Measurements from ENCODE around the gene NUP54.

DNA sequence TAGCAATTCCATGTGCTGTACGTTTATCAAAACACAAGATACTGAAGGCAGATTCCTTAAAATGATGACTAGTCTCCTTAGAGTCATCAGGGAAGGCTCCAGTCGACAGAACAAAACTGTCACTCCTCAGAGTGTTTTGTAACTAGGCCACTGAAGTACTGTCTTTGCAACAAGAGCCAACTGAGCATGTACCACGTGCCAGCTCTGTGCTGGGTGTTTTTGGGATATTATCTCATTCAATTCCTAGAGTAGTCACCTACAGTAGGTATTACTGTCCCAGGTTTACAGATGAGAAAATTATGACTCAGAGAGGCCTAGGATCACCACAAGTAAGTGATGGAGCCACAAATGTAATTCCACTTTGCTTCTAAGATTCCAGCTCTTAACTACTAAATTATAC is 18.3 kb upstream of the NUP54 start:
- TF ChIP-seq RAD21 (conservative IDR thresholded peaks at IDR 0.05 in 1 of 2, IDR thresholded peaks at IDR 0.05 in 1 of 2), result no peak
- no peak for TF ChIP-seq RARB (CRISPR knock-in tag; IDR thresholded peaks at IDR 0.05)
- TF ChIP-seq, protein P1, sequence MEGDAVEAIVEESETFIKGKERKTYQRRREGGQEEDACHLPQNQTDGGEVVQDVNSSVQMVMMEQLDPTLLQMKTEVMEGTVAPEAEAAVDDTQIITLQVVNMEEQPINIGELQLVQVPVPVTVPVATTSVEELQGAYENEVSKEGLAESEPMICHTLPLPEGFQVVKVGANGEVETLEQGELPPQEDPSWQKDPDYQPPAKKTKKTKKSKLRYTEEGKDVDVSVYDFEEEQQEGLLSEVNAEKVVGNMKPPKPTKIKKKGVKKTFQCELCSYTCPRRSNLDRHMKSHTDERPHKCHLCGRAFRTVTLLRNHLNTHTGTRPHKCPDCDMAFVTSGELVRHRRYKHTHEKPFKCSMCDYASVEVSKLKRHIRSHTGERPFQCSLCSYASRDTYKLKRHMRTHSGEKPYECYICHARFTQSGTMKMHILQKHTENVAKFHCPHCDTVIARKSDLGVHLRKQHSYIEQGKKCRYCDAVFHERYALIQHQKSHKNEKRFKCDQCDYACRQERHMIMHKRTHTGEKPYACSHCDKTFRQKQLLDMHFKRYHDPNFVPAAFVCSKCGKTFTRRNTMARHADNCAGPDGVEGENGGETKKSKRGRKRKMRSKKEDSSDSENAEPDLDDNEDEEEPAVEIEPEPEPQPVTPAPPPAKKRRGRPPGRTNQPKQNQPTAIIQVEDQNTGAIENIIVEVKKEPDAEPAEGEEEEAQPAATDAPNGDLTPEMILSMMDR (IDR thresholded peaks at IDR 0.05), result no peak
- TF ChIP-seq NR3C1 (IDR thresholded peaks at IDR 0.05), result no peak
- TF ChIP-seq, protein P2, sequence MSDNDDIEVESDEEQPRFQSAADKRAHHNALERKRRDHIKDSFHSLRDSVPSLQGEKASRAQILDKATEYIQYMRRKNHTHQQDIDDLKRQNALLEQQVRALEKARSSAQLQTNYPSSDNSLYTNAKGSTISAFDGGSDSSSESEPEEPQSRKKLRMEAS (IDR thresholded peaks at IDR 0.05), result no peak
- TF ChIP-seq POLR2A (IDR thresholded peaks at IDR 0.05; ENCODE audit: low read length), result no peak
- TF ChIP-seq HOXA7 (CRISPR knock-in tag; IDR thresholded peaks at IDR 0.05), result no peak
- TF ChIP-seq, protein P3, sequence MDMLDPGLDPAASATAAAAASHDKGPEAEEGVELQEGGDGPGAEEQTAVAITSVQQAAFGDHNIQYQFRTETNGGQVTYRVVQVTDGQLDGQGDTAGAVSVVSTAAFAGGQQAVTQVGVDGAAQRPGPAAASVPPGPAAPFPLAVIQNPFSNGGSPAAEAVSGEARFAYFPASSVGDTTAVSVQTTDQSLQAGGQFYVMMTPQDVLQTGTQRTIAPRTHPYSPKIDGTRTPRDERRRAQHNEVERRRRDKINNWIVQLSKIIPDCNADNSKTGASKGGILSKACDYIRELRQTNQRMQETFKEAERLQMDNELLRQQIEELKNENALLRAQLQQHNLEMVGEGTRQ (IDR thresholded peaks at IDR 0.05), result no peak
- TF ChIP-seq SREBF2 (IDR thresholded peaks at IDR 0.05), result no peak
- TF ChIP-seq BHLHE40 (IDR thresholded peaks at IDR 0.05; ENCODE audit: low read depth, low read length), result no peak

Data from A549 (cell line).